ENCODE measurements around the gene POLDIP3.

POLDIP3 gene

GRCh38 chr22:42632096-42632495 is 17.4 kb upstream of the POLDIP3 start:
- Histone ChIP-seq H3K9me3 (ENCODE audit: insufficient read depth, low read length) (no peaks in the 10 kb centered on the region), H4K20me1 (ENCODE audit: low read depth, low read length) (no peaks in the 10 kb centered on the region), H3K36me3 (ENCODE audit: low read length) (no peaks in the 10 kb centered on the region), H3K27me3 (ENCODE audit: low read length) (no peaks in the 10 kb centered on the region), H3K9me2 (replicated peaks; ENCODE audit: insufficient read depth, low read length) (no peaks in the 10 kb centered on the region), H3K27ac (ENCODE audit: low read depth, low read length) (no peak overlapping the region), H3K79me2 (ENCODE audit: insufficient read depth, low read length) (no peaks in the 10 kb centered on the region), H3K9ac (ENCODE audit: low read length) (no peak overlapping the region), H2AFZ (ENCODE audit: low read depth, low read length, severe bottlenecking) (no peak overlapping the region), H3F3A (ENCODE audit: insufficient read depth) (no peaks in the 10 kb centered on the region), H3K4me2 (ENCODE audit: low read depth, low read length, poor library complexity, severe bottlenecking) (no peak overlapping the region), H3K4me3 (ENCODE audit: insufficient read depth, low read length, poor library complexity, severe bottlenecking) (no peak overlapping the region)
- TF ChIP-seq EZH2phosphoT487 (conservative IDR thresholded peaks at IDR 0.05; ENCODE audit: low read length) (no peak), CTCF (IDR thresholded peaks at IDR 0.05; ENCODE audit: insufficient read depth, low read length, poor library complexity, severe bottlenecking) (no peak)

DNA sequence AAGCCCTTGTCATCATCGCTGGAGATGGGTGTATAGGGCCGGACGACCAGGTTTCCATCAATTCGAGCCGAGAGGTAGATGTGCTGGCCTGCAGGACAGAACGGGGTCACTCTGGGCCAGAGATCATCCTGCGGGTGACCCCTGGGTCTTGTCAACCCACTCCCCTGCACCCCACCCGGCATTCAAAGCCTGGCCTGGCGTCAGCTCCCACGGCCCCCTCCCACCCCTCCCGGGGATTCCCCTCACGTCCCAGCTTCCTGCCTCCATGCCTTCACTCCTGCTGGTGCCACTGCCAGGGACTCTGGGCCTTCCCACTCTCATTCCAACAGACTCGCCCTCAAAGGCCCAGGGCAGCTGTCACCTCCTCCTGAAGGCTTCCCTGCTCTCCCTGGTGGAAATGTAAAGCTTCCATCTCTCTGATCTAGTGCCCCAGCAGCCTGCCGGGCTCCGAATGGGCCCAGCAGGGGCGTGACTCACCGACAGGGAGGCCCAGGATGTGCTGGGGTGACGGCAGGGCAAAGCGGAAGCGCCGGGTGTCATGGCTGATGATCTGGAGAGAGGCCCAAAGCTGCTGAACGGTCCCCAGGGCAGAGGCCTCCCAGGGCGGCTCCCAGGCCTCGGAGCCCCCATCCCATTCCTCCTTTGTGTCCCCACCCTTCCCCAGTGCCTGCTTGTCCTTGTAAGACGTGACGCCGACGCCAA is 16.4 kb upstream of the POLDIP3 start:
- H3K27ac ChIP-seq (ENCODE audit: low read depth, low read length): no peak overlapping the region
- no peaks in the 10 kb centered on the region for H3K36me3 ChIP-seq (ENCODE audit: low read length)

GRCh38 chr22:42630211-42630610 is 15.5 kb upstream of the POLDIP3 start:
- no peak for TF ChIP-seq EZH2phosphoT487 (conservative IDR thresholded peaks at IDR 0.05; ENCODE audit: low read length)
- no peak for TF ChIP-seq CTCF (IDR thresholded peaks at IDR 0.05; ENCODE audit: insufficient read depth, low read length, poor library complexity, severe bottlenecking)
- no peak overlapping the region for H3K4me2 ChIP-seq (ENCODE audit: low read depth, low read length, poor library complexity, severe bottlenecking)
- no peaks in the 10 kb centered on the region for H3K79me2 ChIP-seq (ENCODE audit: insufficient read depth, low read length)
- no peak overlapping the region for H3K9ac ChIP-seq (ENCODE audit: low read length)
- H2AFZ ChIP-seq (ENCODE audit: low read depth, low read length, severe bottlenecking): no peak overlapping the region
- no peaks in the 10 kb centered on the region for H3K9me2 ChIP-seq (replicated peaks; ENCODE audit: insufficient read depth, low read length)
- no peaks in the 10 kb centered on the region for H3K27me3 ChIP-seq (ENCODE audit: low read length)
- H3K9me3 ChIP-seq (ENCODE audit: insufficient read depth, low read length): no peaks in the 10 kb centered on the region
- no peaks in the 10 kb centered on the region for H3F3A ChIP-seq (ENCODE audit: insufficient read depth)
- no peak overlapping the region for H3K4me3 ChIP-seq (ENCODE audit: insufficient read depth, low read length, poor library complexity, severe bottlenecking)
- H3K27ac ChIP-seq (ENCODE audit: low read depth, low read length): no peak overlapping the region
- no peaks in the 10 kb centered on the region for H4K20me1 ChIP-seq (ENCODE audit: low read depth, low read length)
- H3K36me3 ChIP-seq (ENCODE audit: low read length): no peaks in the 10 kb centered on the region

More for the DNA sequence above, 16.4 kb upstream of the POLDIP3 start:
- Histone ChIP-seq H3F3A (ENCODE audit: insufficient read depth) (no peaks in the 10 kb centered on the region), H3K9ac (ENCODE audit: low read length) (no peak overlapping the region), H3K4me2 (ENCODE audit: low read depth, low read length, poor library complexity, severe bottlenecking) (no peak overlapping the region), H2AFZ (ENCODE audit: low read depth, low read length, severe bottlenecking) (no peak overlapping the region), H3K9me3 (ENCODE audit: insufficient read depth, low read length) (no peaks in the 10 kb centered on the region), H4K20me1 (ENCODE audit: low read depth, low read length) (no peaks in the 10 kb centered on the region), H3K9me2 (replicated peaks; ENCODE audit: insufficient read depth, low read length) (no peaks in the 10 kb centered on the region), H3K27me3 (ENCODE audit: low read length) (no peaks in the 10 kb centered on the region), H3K79me2 (ENCODE audit: insufficient read depth, low read length) (no peaks in the 10 kb centered on the region), H3K4me3 (ENCODE audit: insufficient read depth, low read length, poor library complexity, severe bottlenecking) (no peak overlapping the region)
- TF ChIP-seq EZH2phosphoT487 (conservative IDR thresholded peaks at IDR 0.05; ENCODE audit: low read length) (no peak), CTCF (IDR thresholded peaks at IDR 0.05; ENCODE audit: insufficient read depth, low read length, poor library complexity, severe bottlenecking) (no peak)

Measured in SU-DHL-6 (cell line).